Measurements from ENCODE around the gene FKBP2. TPM values are rescaled to one million over a fixed set of nuclear protein-coding genes. Genes with fewer than 3 reads are reported as not detected.

FKBP2 gene
- polyA plus RNA-seq, 1 donor (not counting 4 experiments of a cell fraction or from before 2014, with no cell fraction given) = 40.3 TPM

DNA sequence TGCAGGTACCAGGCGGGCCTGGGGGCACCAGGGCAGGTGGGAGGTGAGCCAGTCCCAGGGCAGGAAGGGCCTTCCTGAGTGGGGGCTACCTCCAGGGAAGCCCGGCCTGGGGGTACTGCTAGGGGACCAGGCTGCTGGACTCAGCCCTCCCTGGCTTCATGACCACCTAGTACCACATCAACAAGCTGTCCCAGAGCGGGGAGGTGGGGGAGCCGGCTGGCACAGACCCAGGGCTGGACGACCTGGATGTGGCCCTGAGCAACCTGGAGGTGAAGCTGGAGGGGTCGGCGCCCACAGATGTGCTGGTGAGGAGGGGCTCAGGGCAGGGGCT is 21.6 kb upstream of the FKBP2 start:
- H3K4me1 ChIP-seq (ENCODE audit: control insufficient read depth, extremely low read depth, insufficient read depth, low read length) = peaks cover 10% of the 10 kb centered on the region
- H3K27ac ChIP-seq (ENCODE audit: control insufficient read depth, insufficient read depth, low read length) = no peak overlapping the region
- H3K79me2 ChIP-seq (ENCODE audit: control insufficient read depth, insufficient read depth, low read length) = no peaks in the 10 kb centered on the region
- TF ChIP-seq, protein P1, sequence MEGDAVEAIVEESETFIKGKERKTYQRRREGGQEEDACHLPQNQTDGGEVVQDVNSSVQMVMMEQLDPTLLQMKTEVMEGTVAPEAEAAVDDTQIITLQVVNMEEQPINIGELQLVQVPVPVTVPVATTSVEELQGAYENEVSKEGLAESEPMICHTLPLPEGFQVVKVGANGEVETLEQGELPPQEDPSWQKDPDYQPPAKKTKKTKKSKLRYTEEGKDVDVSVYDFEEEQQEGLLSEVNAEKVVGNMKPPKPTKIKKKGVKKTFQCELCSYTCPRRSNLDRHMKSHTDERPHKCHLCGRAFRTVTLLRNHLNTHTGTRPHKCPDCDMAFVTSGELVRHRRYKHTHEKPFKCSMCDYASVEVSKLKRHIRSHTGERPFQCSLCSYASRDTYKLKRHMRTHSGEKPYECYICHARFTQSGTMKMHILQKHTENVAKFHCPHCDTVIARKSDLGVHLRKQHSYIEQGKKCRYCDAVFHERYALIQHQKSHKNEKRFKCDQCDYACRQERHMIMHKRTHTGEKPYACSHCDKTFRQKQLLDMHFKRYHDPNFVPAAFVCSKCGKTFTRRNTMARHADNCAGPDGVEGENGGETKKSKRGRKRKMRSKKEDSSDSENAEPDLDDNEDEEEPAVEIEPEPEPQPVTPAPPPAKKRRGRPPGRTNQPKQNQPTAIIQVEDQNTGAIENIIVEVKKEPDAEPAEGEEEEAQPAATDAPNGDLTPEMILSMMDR (optimal IDR thresholded peaks at IDR 0.05 in 1 of 3, IDR thresholded peaks at IDR 0.05 in 1 of 3, conservative IDR thresholded peaks at IDR 0.05 in 1 of 3; ENCODE audit: extremely low read depth in 1 of 3, insufficient read depth in 2 of 3, low read length in 3 of 3) = no peak
- TF ChIP-seq EZH2 (IDR thresholded peaks at IDR 0.05; ENCODE audit: low read length) = no peak
- no peaks in the 10 kb centered on the region for H3K9me1 ChIP-seq (ENCODE audit: control insufficient read depth, extremely low read depth, insufficient read depth, low read length)
- H3K9ac ChIP-seq (ENCODE audit: control insufficient read depth, extremely low read depth, insufficient read depth, low read length) = no peak overlapping the region
- H3K36me3 ChIP-seq (ENCODE audit: control insufficient read depth in 2 of 2, extremely low read depth in 1 of 2, insufficient read depth in 2 of 2, low read length in 2 of 2) = peaks cover 2 to 6% of the 10 kb centered on the region in 2 experiments
- H3K4me3 ChIP-seq (ENCODE audit: control insufficient read depth in 2 of 3, extremely low read depth in 1 of 3, insufficient read depth in 2 of 3, low read depth in 1 of 3, low read length in 3 of 3) = no peak overlapping the region
- FAIRE-seq = no peak
- H3K9me3 ChIP-seq (ENCODE audit: control insufficient read depth, low read depth, low read length) = no peaks in the 10 kb centered on the region
- no peaks in the 10 kb centered on the region for H3K27me3 ChIP-seq (ENCODE audit: control insufficient read depth, extremely low read depth, insufficient read depth, low read length)
- no peak for DNase-seq (ENCODE audit: low read depth, low spot score)
- H2AFZ ChIP-seq (ENCODE audit: control insufficient read depth, low read length) = no peak overlapping the region
- no peaks in the 10 kb centered on the region for H4K20me1 ChIP-seq (ENCODE audit: control insufficient read depth, extremely low read depth, insufficient read depth, low read length)
- dilution Hi-C loops (cut with MboI; ENCODE audit: extremely low pct_ligation_motif_present, low sequenced_read_pairs) = no loop called here
- no peak overlapping the region for H3K4me2 ChIP-seq (ENCODE audit: control insufficient read depth, extremely low read depth, insufficient read depth, low read depth, low read length)

DNA sequence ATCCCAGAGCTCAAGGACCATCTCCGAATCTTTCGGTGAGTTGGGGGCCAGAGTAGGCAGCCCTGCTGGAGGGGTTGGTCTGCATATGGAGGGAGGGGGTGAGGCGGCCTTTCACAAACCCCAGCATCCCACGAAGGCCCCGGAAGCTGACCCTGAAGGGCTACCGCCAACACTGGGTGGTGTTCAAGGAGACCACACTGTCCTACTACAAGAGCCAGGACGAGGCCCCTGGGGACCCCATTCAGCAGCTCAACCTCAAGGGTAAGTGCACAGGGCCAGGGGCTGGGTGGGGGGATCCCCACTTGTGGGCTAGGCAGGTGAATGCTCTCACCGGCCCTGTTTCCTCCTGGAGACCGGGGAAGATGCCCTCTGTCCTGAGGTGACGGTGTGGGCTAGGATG is 21.1 kb upstream of the FKBP2 start:
- dilution Hi-C loops (cut with MboI; ENCODE audit: extremely low pct_ligation_motif_present, low sequenced_read_pairs) = no loop called here
- DNase-seq (ENCODE audit: low read depth, low spot score) (no peak), FAIRE-seq (no peak)
- Histone ChIP-seq H3K79me2 (ENCODE audit: control insufficient read depth, insufficient read depth, low read length) (no peaks in the 10 kb centered on the region), H3K36me3 (ENCODE audit: control insufficient read depth in 2 of 2, extremely low read depth in 1 of 2, insufficient read depth in 2 of 2, low read length in 2 of 2) (peaks cover 2 to 6% of the 10 kb centered on the region in 2 experiments), H2AFZ (ENCODE audit: control insufficient read depth, low read length) (no peak overlapping the region), H3K9me1 (ENCODE audit: control insufficient read depth, extremely low read depth, insufficient read depth, low read length) (no peaks in the 10 kb centered on the region), H3K9ac (ENCODE audit: control insufficient read depth, extremely low read depth, insufficient read depth, low read length) (no peak overlapping the region), H3K4me2 (ENCODE audit: control insufficient read depth, extremely low read depth, insufficient read depth, low read depth, low read length) (no peak overlapping the region), H3K4me3 (ENCODE audit: control insufficient read depth in 2 of 3, extremely low read depth in 1 of 3, insufficient read depth in 2 of 3, low read depth in 1 of 3, low read length in 3 of 3) (no peak overlapping the region), H3K4me1 (ENCODE audit: control insufficient read depth, extremely low read depth, insufficient read depth, low read length) (peaks cover 10% of the 10 kb centered on the region), H3K9me3 (ENCODE audit: control insufficient read depth, low read depth, low read length) (no peaks in the 10 kb centered on the region), H4K20me1 (ENCODE audit: control insufficient read depth, extremely low read depth, insufficient read depth, low read length) (no peaks in the 10 kb centered on the region), H3K27ac (ENCODE audit: control insufficient read depth, insufficient read depth, low read length) (no peak overlapping the region), H3K27me3 (ENCODE audit: control insufficient read depth, extremely low read depth, insufficient read depth, low read length) (no peaks in the 10 kb centered on the region)
- TF ChIP-seq EZH2 (IDR thresholded peaks at IDR 0.05; ENCODE audit: low read length) = no peak
- TF ChIP-seq, protein P1 (optimal IDR thresholded peaks at IDR 0.05 in 1 of 3, IDR thresholded peaks at IDR 0.05 in 1 of 3, conservative IDR thresholded peaks at IDR 0.05 in 1 of 3; ENCODE audit: extremely low read depth in 1 of 3, insufficient read depth in 2 of 3, low read length in 3 of 3) = no peak

Measured in keratinocyte (primary cell).